HCT116 (cell line): ENCODE measurements around the gene TOX3. TPM values are rescaled to one million over a fixed set of nuclear protein-coding genes. Genes with fewer than 3 reads are reported as not detected.
A peak's percentile ranks its signal among the peaks of the same experiment; 100 is the strongest.

Source experiments
- ATAC-seq: fragments of 200-7000 bp; cut with Tn5 transposase; 2 replicates; pipeline ENCODE4 v1.9.1; 2020; ENCODE audit warnings: mild to moderate bottlenecking, moderate library complexity
- BruUV-seq: library from RNA; stranded (reverse); fragments of 400-500 nt; replicated peaks from 2 replicates; lab custom pipeline; 2021; lab: Mats Ljungman, UMichigan
- CTCF ChIA-PET: fragments of 300-600 bp; sonication (Branson Sonifier 250); formaldehyde crosslinking; loops from one replicate; lab custom pipeline; 2021; ENCODE audit warnings: antibody characterized with exemption; lab: Charles Lee
- POLR2A ChIA-PET: fragments of 300-600, 350-600 bp; sonication (Branson Sonifier 250); formaldehyde crosslinking; loops from one replicate; lab custom pipeline; 2021; ENCODE audit warnings: antibody characterized with exemption; lab: Charles Lee
- RAD21 ChIA-PET, 2 experiments: fragments of 300-600 bp; sonication (Branson Sonifier 250); formaldehyde crosslinking; loops; one replicate each; lab custom pipeline; 2023; ENCODE audit warnings: low total read pairs in 2 of 2; ENCODE audit not compliant: uncharacterized antibody in 2 of 2, unreplicated experiment in 2 of 2, low non-redundant PET in 1 of 2; lab: Charles Lee
- DNase-seq: peaks from one replicate; pipeline ENCODE4 v3.0.0-alpha.2; 2010; ENCODE audit warnings: low read depth, low spot score
- H2AFZ ChIP-seq: fragments of 200-600 bp; shearing (Covaris generic), sonication (generic); 2 replicates; pipeline ENCODE4 v1.6.1; 2017; ENCODE audit warnings: low read depth, mixed run types, mixed read lengths, antibody characterized with exemption, low read length; ENCODE audit not compliant: poor library complexity, severe bottlenecking
- H3K27ac ChIP-seq: 2 replicates; pipeline ENCODE4 v1.5.1; 2012; ENCODE audit warnings: low read depth, low read length
- H3K27me3 ChIP-seq: fragments of 200-600 bp; sonication (generic); 2 replicates; pipeline ENCODE4 v1.6.1; 2016; ENCODE audit warnings: mixed run types, low read length, mixed read lengths; ENCODE audit not compliant: insufficient read depth
- H3K36me3 ChIP-seq, 2 experiments: fragments of 200-500 bp in 1 of 2; fragments of 200-600 bp in 1 of 2; sonication (Bioruptor generic) in 1 of 2; sonication (generic) in 1 of 2; 2 replicates each; pipeline versions ENCODE4 v1.5.1 to v1.6.1; 2014 to 2016; ENCODE audit warnings: low read length in 2 of 2, inconsistent platforms in 1 of 2, mixed read lengths in 1 of 2, mixed run types in 1 of 2; ENCODE audit not compliant: insufficient read depth in 2 of 2, control insufficient read depth in 1 of 2
- H3K4me1 ChIP-seq, 2 experiments: fragments of 200-600 bp in 1 of 2; sonication (generic) in 1 of 2; 2 replicates each; pipeline versions ENCODE4 v1.5.1 to v1.6.1; 2012 to 2017; ENCODE audit warnings: low read length in 2 of 2, inconsistent platforms in 1 of 2, mild to moderate bottlenecking in 1 of 2, mixed read lengths in 1 of 2, mixed run types in 1 of 2, moderate library complexity in 1 of 2; ENCODE audit not compliant: insufficient read depth in 2 of 2, control insufficient read depth in 1 of 2
- H3K4me2 ChIP-seq: fragments of 200-600 bp; sonication (generic); 2 replicates; pipeline ENCODE4 v1.6.1; 2017; ENCODE audit warnings: mixed run types, low read length, mixed read lengths
- H3K4me3 ChIP-seq, 2 experiments: fragments of 200-600 bp in 1 of 2; sonication (generic) in 1 of 2; replicated peaks in 1 of 2; 2 replicates each; pipeline ENCODE4 v1.5.1; 2011 to 2016; ENCODE audit warnings: low read length in 2 of 2, control low read depth in 1 of 2, low read depth in 1 of 2, mild to moderate bottlenecking in 1 of 2, mixed read lengths in 1 of 2, mixed run types in 1 of 2
- H3K79me2 ChIP-seq: fragments of 200-600 bp; sonication (generic); 2 replicates; pipeline ENCODE4 v1.6.1; 2017; ENCODE audit warnings: mild to moderate bottlenecking, mixed run types, low read length, moderate library complexity, mixed read lengths; ENCODE audit not compliant: insufficient read depth
- H3K9ac ChIP-seq: fragments of 200-600 bp; sonication (generic); 2 replicates; pipeline ENCODE4 v1.6.1; 2016; ENCODE audit warnings: low read length, mixed read lengths
- H3K9me2 ChIP-seq: fragments of 200-600 bp; sonication (generic), shearing (Covaris generic); 2 replicates; pipeline ENCODE4 v1.6.1; 2017; ENCODE audit warnings: mixed run types, mild to moderate bottlenecking, moderate library complexity; ENCODE audit not compliant: insufficient read depth
- H3K9me3 ChIP-seq, 2 experiments: fragments of 200-500 bp in 1 of 2; fragments of 200-600 bp in 1 of 2; sonication (Bioruptor generic) in 1 of 2; sonication (generic) in 1 of 2; 2 replicates each; pipeline ENCODE4 v1.6.1; 2014 to 2017; ENCODE audit warnings: low read length in 2 of 2, mixed read lengths in 2 of 2, inconsistent platforms in 1 of 2, low read depth in 1 of 2, mild to moderate bottlenecking in 1 of 2, mixed run types in 1 of 2, moderate library complexity in 1 of 2; ENCODE audit not compliant: control insufficient read depth in 1 of 2, insufficient read depth in 1 of 2
- H4K20me1 ChIP-seq: fragments of 200-600 bp; sonication (generic), shearing (Covaris generic); 2 replicates; pipeline ENCODE4 v1.6.1; 2017; ENCODE audit warnings: mixed run types, mild to moderate bottlenecking, moderate library complexity; ENCODE audit not compliant: insufficient read depth
- ELF1 ChIP-seq: IDR thresholded peaks from 2 replicates; pipeline ENCODE4 v1.6.1; 2012; ENCODE audit warnings: low read depth, borderline replicate concordance
- MAX ChIP-seq: IDR thresholded peaks from 2 replicates; pipeline ENCODE4 v1.6.1; 2012
- POLR2A ChIP-seq: IDR thresholded peaks from 2 replicates; pipeline ENCODE4 v1.7.0; 2011; ENCODE audit warnings: borderline replicate concordance; ENCODE audit not compliant: insufficient read depth, insufficient read length; ENCODE audit errors: extremely low read depth
- POLR2AphosphoS5 ChIP-seq: IDR thresholded peaks from 2 replicates; pipeline ENCODE4 v1.6.1; 2011; ENCODE audit warnings: mild to moderate bottlenecking, low read depth, low read length, moderate library complexity
- RAD21 ChIP-seq: IDR thresholded peaks from 2 replicates; pipeline ENCODE4 v1.6.1; 2012; ENCODE audit warnings: low read depth, mild to moderate bottlenecking
- REST ChIP-seq: IDR thresholded peaks from 2 replicates; pipeline ENCODE4 v1.6.1; 2012; ENCODE audit warnings: low read depth
- SIN3A ChIP-seq: IDR thresholded peaks from 2 replicates; pipeline ENCODE4 v1.6.1; 2012; ENCODE audit warnings: low read depth
- ZNF274 ChIP-seq: fragments of 200-500 bp; sonication (Bioruptor generic); IDR thresholded peaks from 2 replicates; pipeline ENCODE4 v1.6.1; 2014; ENCODE audit warnings: mild to moderate bottlenecking, low read depth, low read length, inconsistent platforms
- intact Hi-C: fragments of 100-400 bp; cut with micrococcal nuclease; formaldehyde crosslinking; loops from 2 replicates; pipeline ENCODE4 v1.10.0; 2022
- total RNA-seq: library from RNA; stranded (reverse); gene quantifications from one replicate; pipeline ENCODE4 v1.2.1, GENCODE V29; 2021; ENCODE audit not compliant: unreplicated experiment
- TF ChIP-seq, protein P1 (sequence below), 3 experiments: fragments of 200-600 bp in 1 of 3; sonication (generic) in 1 of 3; IDR thresholded peaks in 2 of 3; conservative IDR thresholded peaks in 1 of 3; 2 replicates each; pipeline ENCODE4 v1.5.1; 2012 to 2017; ENCODE audit warnings: low read depth in 2 of 3, low read length in 2 of 3, antibody characterized with exemption in 1 of 3, borderline replicate concordance in 1 of 3, control low read depth in 1 of 3, mild to moderate bottlenecking in 1 of 3, mixed read lengths in 1 of 3, mixed run types in 1 of 3, moderate library complexity in 1 of 3; ENCODE audit not compliant: insufficient read depth in 1 of 3

The TOX3 gene
- total RNA-seq, 1 experiment from 2014 or later: not detected

GRCh38 chr16:52554334-52554733 is 7.4 kb upstream of the TOX3 start (continued):
- TF ChIP-seq MAX (no peak), POLR2AphosphoS5 (no peak), RAD21 (no peak), ELF1 (no peak)

DNA sequence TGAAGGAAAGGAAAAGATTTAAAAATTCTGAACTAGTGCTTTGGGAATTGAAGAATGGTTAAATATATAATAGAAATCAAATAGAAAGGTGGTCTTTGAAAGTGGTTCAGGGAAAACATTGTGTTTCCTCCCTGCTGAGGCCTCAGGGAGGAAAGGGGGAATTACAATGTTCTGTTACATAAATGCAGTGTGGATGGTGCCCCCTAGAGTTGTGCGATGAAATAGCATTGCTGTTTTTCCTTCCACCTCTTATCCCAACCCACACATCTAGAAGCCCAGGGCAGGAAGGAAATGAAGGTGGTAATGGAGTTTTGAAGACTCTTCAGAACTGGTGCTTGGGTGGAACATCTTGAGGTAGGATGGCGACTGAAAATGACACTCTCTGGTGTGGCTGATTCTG is 6.4 kb upstream of the TOX3 start:
- no peak overlapping the region for H3K9ac ChIP-seq
- no peak for DNase-seq
- RAD21 ChIA-PET: no interaction called here
- no peaks in the 10 kb centered on the region; a peak in 1 of 4 replicates for H3K9me3 ChIP-seq
- no peak overlapping the region for H3K4me2 ChIP-seq
- H2AFZ ChIP-seq: no peak overlapping the region
- no peak overlapping the region for H3K27ac ChIP-seq
- TF ChIP-seq ZNF274 (no peak), POLR2A (no peak), SIN3A (no peak), REST (no peak)
- TF ChIP-seq, protein P1, sequence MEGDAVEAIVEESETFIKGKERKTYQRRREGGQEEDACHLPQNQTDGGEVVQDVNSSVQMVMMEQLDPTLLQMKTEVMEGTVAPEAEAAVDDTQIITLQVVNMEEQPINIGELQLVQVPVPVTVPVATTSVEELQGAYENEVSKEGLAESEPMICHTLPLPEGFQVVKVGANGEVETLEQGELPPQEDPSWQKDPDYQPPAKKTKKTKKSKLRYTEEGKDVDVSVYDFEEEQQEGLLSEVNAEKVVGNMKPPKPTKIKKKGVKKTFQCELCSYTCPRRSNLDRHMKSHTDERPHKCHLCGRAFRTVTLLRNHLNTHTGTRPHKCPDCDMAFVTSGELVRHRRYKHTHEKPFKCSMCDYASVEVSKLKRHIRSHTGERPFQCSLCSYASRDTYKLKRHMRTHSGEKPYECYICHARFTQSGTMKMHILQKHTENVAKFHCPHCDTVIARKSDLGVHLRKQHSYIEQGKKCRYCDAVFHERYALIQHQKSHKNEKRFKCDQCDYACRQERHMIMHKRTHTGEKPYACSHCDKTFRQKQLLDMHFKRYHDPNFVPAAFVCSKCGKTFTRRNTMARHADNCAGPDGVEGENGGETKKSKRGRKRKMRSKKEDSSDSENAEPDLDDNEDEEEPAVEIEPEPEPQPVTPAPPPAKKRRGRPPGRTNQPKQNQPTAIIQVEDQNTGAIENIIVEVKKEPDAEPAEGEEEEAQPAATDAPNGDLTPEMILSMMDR (IDR thresholded peaks at IDR 0.05 in 2 of 3, conservative IDR thresholded peaks at IDR 0.05 in 1 of 3; ENCODE audit: borderline replicate concordance in 1 of 3, insufficient read depth in 1 of 3, low read depth in 2 of 3, low read length in 2 of 3): peak in 2 of 3 experiments; percentile 19 to 46; a peak in 3 of 6 replicates
- TF ChIP-seq, all 23 proteins: peak for 1
- intact Hi-C loops: no loop called here
- no peaks in the 10 kb centered on the region for H3K4me1 ChIP-seq
- H3K79me2 ChIP-seq: no peaks in the 10 kb centered on the region
- POLR2A ChIA-PET: no interaction called here
- no peaks in the 10 kb centered on the region for H3K36me3 ChIP-seq
- no peak overlapping the region for H3K4me3 ChIP-seq
- no TSS peak for BruUV-seq
- H3K9me2 ChIP-seq: no peaks in the 10 kb centered on the region
- no peaks in the 10 kb centered on the region for H4K20me1 ChIP-seq
- CTCF ChIA-PET: no interaction called here
- no peak for ATAC-seq
- no peaks in the 10 kb centered on the region for H3K27me3 ChIP-seq
